HepG2 (cell line): ENCODE data around the gene SLC35F6. TPM values are rescaled to one million over a fixed set of nuclear protein-coding genes. Genes with fewer than 3 reads are reported as not detected.

ENCODE experiments used
- ELF1 ChIP-seq: sonication (generic); formaldehyde crosslinking; IDR thresholded peaks from 2 replicates; pipeline ENCODE4 v1.4.0; 2020; ENCODE audit warnings: missing genetic modification reagents
- ESRRA ChIP-seq: sonication (generic); formaldehyde crosslinking; IDR thresholded peaks from 2 replicates; pipeline ENCODE4 v1.5.1; 2020; ENCODE audit warnings: mild to moderate bottlenecking, low read depth, missing genetic modification reagents
- MYPOP ChIP-seq: sonication (generic); formaldehyde crosslinking; IDR thresholded peaks from 2 replicates; pipeline ENCODE4 v1.8.1; 2023; ENCODE audit warnings: mild to moderate bottlenecking, moderate library complexity, missing genetic modification reagents
- NFAT5 ChIP-seq: sonication (generic); formaldehyde crosslinking; IDR thresholded peaks from 2 replicates; pipeline ENCODE4 v1.4.0; 2020; ENCODE audit warnings: missing genetic modification reagents
- PLSCR1 ChIP-seq: sonication (generic); formaldehyde crosslinking; IDR thresholded peaks from 2 replicates; pipeline ENCODE4 v1.5.0; 2020; ENCODE audit warnings: missing genetic modification reagents, mild to moderate bottlenecking, borderline replicate concordance
- TEAD2 ChIP-seq: sonication (generic); formaldehyde crosslinking; IDR thresholded peaks from 2 replicates; pipeline ENCODE4 v1.9.0; 2021; ENCODE audit warnings: missing genetic modification reagents
- ZFP36L2 ChIP-seq: sonication (generic); formaldehyde crosslinking; IDR thresholded peaks from 2 replicates; pipeline ENCODE4 v1.4.0; 2020; ENCODE audit warnings: missing genetic modification reagents
- ZKSCAN5 ChIP-seq: sonication (generic); formaldehyde crosslinking; IDR thresholded peaks from 2 replicates; pipeline ENCODE4 v1.5.1; 2020; ENCODE audit warnings: mild to moderate bottlenecking, missing genetic modification reagents
- ZNF878 ChIP-seq: sonication (generic); formaldehyde crosslinking; IDR thresholded peaks from 2 replicates; pipeline ENCODE4 v1.8.1; 2023; ENCODE audit warnings: mild to moderate bottlenecking, missing genetic modification reagents, moderate library complexity
- ZSCAN31 ChIP-seq: sonication (generic); formaldehyde crosslinking; IDR thresholded peaks from 2 replicates; pipeline ENCODE4 v1.5.0; 2020; ENCODE audit warnings: low read depth, mild to moderate bottlenecking, missing genetic modification reagents
- polyA plus RNA-seq, 8 experiments: library from polyadenylated mRNA; depleted of rRNA in 3 of 8; stranded (reverse) in 7 of 8; unstranded in 1 of 8; fragments of >200 nt; fragmentation: Illumina TruSeq in 4 of 8; extraction: Trizol in 4 of 8; gene quantifications; 2 replicates each; pipeline versions ENCODE4 v1.2.1 to v1.2.3, GENCODE V29; 2011 to 2016; ENCODE audit warnings: low read depth in 4 of 8, missing spikeins in 1 of 8, mixed read lengths in 1 of 8; ENCODE audit not compliant: insufficient read depth in 1 of 8
- total RNA-seq, 5 experiments: library from RNA; depleted of rRNA; stranded (reverse); fragments of >200 nt; fragmentation: Illumina TruSeq; extraction: Trizol; gene quantifications; 2 replicates each; pipeline ENCODE4 v1.2.3, GENCODE V29; 2016; ENCODE audit warnings: low read depth in 1 of 5

SLC35F6 gene
- total and polyA plus RNA-seq, 2 of the 13 experiments (the other 11 are each of a cell fraction or from before 2014, with no cell fraction given), result 15.2 to 21.2 TPM

- no peak for TF ChIP-seq PLSCR1
- no peak for TF ChIP-seq ESRRA (CRISPR knock-in tag)
- no peak for TF ChIP-seq ZSCAN31 (CRISPR knock-in tag)
- TF ChIP-seq MYPOP, result peak; percentile 6; the same call in 1 of the 2 replicates
- TF ChIP-seq NFAT5 (CRISPR knock-in tag), result no peak
- TF ChIP-seq ELF1 (CRISPR knock-in tag), result 0 out of 2 replicates have a peak, but pooled peaks have one; percentile 7
- no peak for TF ChIP-seq ZKSCAN5 (CRISPR knock-in tag)
- TF ChIP-seq ZFP36L2, result no peak
- peak; percentile 94 for TF ChIP-seq ZNF878 (CRISPR knock-in tag)
- no peak for TF ChIP-seq TEAD2 (CRISPR knock-in tag)
These were observed 8.2 kb downstream of the SLC35F6 start (continued) for GRCh38 chr2:26772064-26773001.
